IMR-90 (cell line): ENCODE data around the gene C12orf50. TPM values are rescaled to one million over a fixed set of nuclear protein-coding genes. Genes with fewer than 3 reads are reported as not detected.

Source experiments
- ATAC-seq: fragments of 200-7000 bp; cut with Tn5 transposase; 2 replicates; pipeline ENCODE4 v1.9.1; 2020; ENCODE audit warnings: low read depth, mild to moderate bottlenecking, moderate library complexity
- BruUV-seq: library from RNA; stranded (reverse); fragments of 400-500 nt; replicated peaks from 2 replicates; lab custom pipeline; 2021; lab: Mats Ljungman, UMichigan
- CTCF ChIA-PET: fragments of 300-600 bp; formaldehyde crosslinking; extraction: SDS; loops from one replicate; lab custom pipeline; 2021; ENCODE audit warnings: antibody characterized with exemption; lab: Yijun Ruan, JAX
- POLR2A ChIA-PET: fragments of 300-600 bp; sonication (Branson Sonifier 250); formaldehyde crosslinking; loops from one replicate; lab custom pipeline; 2022; ENCODE audit warnings: antibody characterized with exemption; ENCODE audit not compliant: unreplicated experiment; lab: Charles Lee
- DNase-seq: peaks from one replicate; pipeline ENCODE4 v3.0.0; 2013
- H2AFZ ChIP-seq: replicated peaks from 2 replicates; pipeline ENCODE3; 2013; ENCODE audit warnings: low read length, mild to moderate bottlenecking; ENCODE audit not compliant: poor library complexity
- H2AK5ac ChIP-seq: 2 replicates; pipeline ENCODE4 v1.6.1; 2013; ENCODE audit warnings: low read depth, low read length, inconsistent platforms
- H2AK9ac ChIP-seq: replicated peaks from 2 replicates; pipeline ENCODE3; 2013; ENCODE audit warnings: mild to moderate bottlenecking, low read depth, low read length, moderate library complexity; ENCODE audit not compliant: poor library complexity
- H2BK120ac ChIP-seq: 2 replicates; pipeline ENCODE4 v1.6.1; 2013; ENCODE audit warnings: low read depth, low read length, inconsistent platforms
- H2BK15ac ChIP-seq: 3 replicates; pipeline ENCODE4 v1.6.1; 2013; ENCODE audit warnings: low read depth, low read length, inconsistent platforms
- H2BK20ac ChIP-seq: 2 replicates; pipeline ENCODE4 v1.6.1; 2013; ENCODE audit warnings: low read depth, mild to moderate bottlenecking, inconsistent platforms, low read length, moderate library complexity
- H2BK5ac ChIP-seq: 2 replicates; pipeline ENCODE4 v1.6.1; 2013; ENCODE audit warnings: mild to moderate bottlenecking, low read depth, low read length, inconsistent platforms; ENCODE audit not compliant: poor library complexity, severe bottlenecking
- H3K14ac ChIP-seq: replicated peaks from 2 replicates; pipeline ENCODE4 v1.6.1; 2013; ENCODE audit warnings: low read depth, low read length, inconsistent platforms
- H3K18ac ChIP-seq: 2 replicates; pipeline ENCODE4 v1.6.1; 2013; ENCODE audit warnings: low read depth, low read length, control low read depth
- H3K23ac ChIP-seq: 2 replicates; pipeline ENCODE4 v1.6.1; 2013; ENCODE audit warnings: low read depth, low read length, inconsistent platforms
- H3K27ac ChIP-seq: 2 replicates; pipeline ENCODE4 v1.5.1; 2013; ENCODE audit warnings: mild to moderate bottlenecking, control low read depth, low read length; ENCODE audit not compliant: insufficient read depth
- H3K27me3 ChIP-seq: 2 replicates; pipeline ENCODE4 v1.6.1; 2013; ENCODE audit warnings: low read length; ENCODE audit not compliant: control insufficient read depth, insufficient read depth
- H3K36me3 ChIP-seq: 2 replicates; pipeline ENCODE4 v1.6.1; 2013; ENCODE audit warnings: low read length, mixed read lengths; ENCODE audit not compliant: control insufficient read depth, insufficient read depth
- H3K4ac ChIP-seq: 2 replicates; pipeline ENCODE4 v1.6.1; 2013; ENCODE audit warnings: low read depth, low read length, inconsistent platforms
- H3K4me1 ChIP-seq: 2 replicates; pipeline ENCODE4 v1.6.1; 2013; ENCODE audit warnings: low read length, mixed read lengths; ENCODE audit not compliant: control insufficient read depth, insufficient read depth
- H3K4me2 ChIP-seq: 2 replicates; pipeline ENCODE4 v1.6.1; 2013; ENCODE audit warnings: low read depth, mild to moderate bottlenecking, control low read depth, low read length, moderate library complexity
- H3K4me3 ChIP-seq: 2 replicates; pipeline ENCODE4 v1.5.1; 2013; ENCODE audit warnings: low read depth, mild to moderate bottlenecking, control low read depth, low read length, moderate library complexity; ENCODE audit not compliant: insufficient read depth
- H3K56ac ChIP-seq: 2 replicates; pipeline ENCODE4 v1.6.1; 2013; ENCODE audit warnings: low read length, inconsistent platforms; ENCODE audit not compliant: insufficient read depth; ENCODE audit errors: extremely low read depth
- H3K79me1 ChIP-seq, 2 experiments: 2 replicates each; pipeline ENCODE4 v1.6.1; 2013; ENCODE audit warnings: low read length in 2 of 2, inconsistent platforms in 1 of 2, low read depth in 1 of 2
- H3K9ac ChIP-seq: 2 replicates; pipeline ENCODE4 v1.6.1; 2013; ENCODE audit warnings: low read depth, low read length, control low read depth
- H3K9me1 ChIP-seq: 2 replicates; pipeline ENCODE4 v1.6.1; 2013; ENCODE audit warnings: low read length, inconsistent platforms; ENCODE audit not compliant: insufficient read depth
- H3K9me3 ChIP-seq: 2 replicates; pipeline ENCODE4 v1.6.1; 2013; ENCODE audit warnings: low read length; ENCODE audit not compliant: control insufficient read depth, insufficient read depth
- H4K20me1 ChIP-seq: 2 replicates; pipeline ENCODE4 v1.6.1; 2013; ENCODE audit warnings: low read length, inconsistent platforms; ENCODE audit not compliant: insufficient read depth
- H4K5ac ChIP-seq: 2 replicates; pipeline ENCODE4 v1.6.1; 2013; ENCODE audit warnings: mild to moderate bottlenecking, low read depth, low read length, control low read depth
- H4K8ac ChIP-seq, 2 experiments: 2 replicates each; pipeline ENCODE4 v1.6.1; 2013; ENCODE audit warnings: low read depth in 2 of 2, low read length in 2 of 2, control low read depth in 1 of 2, inconsistent platforms in 1 of 2
- H4K91ac ChIP-seq: 2 replicates; pipeline ENCODE4 v1.6.1; 2013; ENCODE audit warnings: low read depth, low read length, inconsistent platforms; ENCODE audit not compliant: insufficient read depth
- BHLHE40 ChIP-seq: fragments of 150-350 bp; IDR thresholded peaks from 2 replicates; pipeline ENCODE4 v1.6.1; 2016; ENCODE audit warnings: mild to moderate bottlenecking, low read depth, low read length
- CHD1 ChIP-seq: IDR thresholded peaks from 2 replicates; pipeline ENCODE4 v1.6.1; 2012; ENCODE audit warnings: low read depth, low read length, improper control_type of control experiment
- FOS ChIP-seq: fragments of 150-350 bp; IDR thresholded peaks from 2 replicates; pipeline ENCODE4 v1.6.1; 2016; ENCODE audit warnings: low read depth, low read length
- MXI1 ChIP-seq: IDR thresholded peaks from 2 replicates; pipeline ENCODE4 v1.6.1; 2012; ENCODE audit warnings: low read depth, mild to moderate bottlenecking, low read length, moderate library complexity, borderline replicate concordance
- NFE2L2 ChIP-seq: fragments of 150-350 bp; IDR thresholded peaks from 2 replicates; pipeline ENCODE4 v1.6.1; 2016; ENCODE audit warnings: low read depth, mild to moderate bottlenecking, low read length
- POLR2A ChIP-seq: IDR thresholded peaks from 2 replicates; pipeline ENCODE4 v1.6.1; 2012; ENCODE audit warnings: mild to moderate bottlenecking, low read depth, low read length
- RAD21 ChIP-seq: IDR thresholded peaks from 2 replicates; pipeline ENCODE4 v1.6.1; 2012; ENCODE audit warnings: low read length, improper control_type of control experiment
- RCOR1 ChIP-seq: IDR thresholded peaks from 2 replicates; pipeline ENCODE4 v1.6.1; 2012; ENCODE audit warnings: mild to moderate bottlenecking, low read length, improper control_type of control experiment; ENCODE audit not compliant: insufficient replicate concordance
- RFX5 ChIP-seq: IDR thresholded peaks from 2 replicates; pipeline ENCODE4 v1.8.0; 2012; ENCODE audit warnings: low read depth, mild to moderate bottlenecking, low read length, moderate library complexity
- WGBS, 2 experiments: methylation state at CpG; one replicate each; pipeline versions ENCODE4 v1.1.5 to v1.1.7; 2013; ENCODE audit warnings: missing lambda C conversion rate in 2 of 2; ENCODE audit not compliant: insufficient read length in 1 of 2; ENCODE audit errors: extremely low coverage in 2 of 2; 5-methylcytosine and 5-hydroxymethylcytosine counted together
- dilution Hi-C: fragments of 300-500 bp; cut with HindIII; formaldehyde crosslinking; loops from one replicate; pipeline ENCODE4 v1.14.3; 2018; ENCODE audit warnings: low sequenced_read_pairs; ENCODE audit not compliant: unreplicated experiment
- in situ Hi-C: fragments of 300-500 bp; cut with MboI; formaldehyde crosslinking; loops from 3 replicates; pipeline ENCODE4 v1.14.3; 2019; ENCODE audit warnings: low sequenced_read_pairs, inconsistent platforms, mixed read lengths
- intact Hi-C: fragments of 100-400 bp; cut with micrococcal nuclease; formaldehyde crosslinking; loops from 2 replicates; pipeline ENCODE4 v1.10.0; 2022
- polyA plus RNA-seq, 3 experiments: library from polyadenylated mRNA; depleted of rRNA; stranded (reverse); fragments of >200 nt; gene quantifications; 2 replicates each; pipeline ENCODE4 v1.2.3, GENCODE V29; 2012; ENCODE audit warnings: low replicate concordance in 1 of 3
- total RNA-seq: library from RNA; depleted of rRNA; stranded (reverse); fragments of >200 nt; gene quantifications from 2 replicates; pipeline ENCODE4 v1.2.3, GENCODE V29; 2012
- TF ChIP-seq, protein P1 (sequence below): fragments of 150-350 bp; IDR thresholded peaks from 2 replicates; pipeline ENCODE4 v1.6.1; 2016; ENCODE audit warnings: low read depth, mild to moderate bottlenecking, low read length, moderate library complexity, borderline replicate concordance

The C12orf50 gene
- total and polyA plus RNA-seq, 2 of the 4 experiments (the other 2 are of a cell fraction): not detected

- no TSS peak for BruUV-seq
- Histone ChIP-seq H4K20me1 (no peaks in the 10 kb centered on the region; the same call in 1 of the 2 replicates), H2BK15ac (no peak overlapping the region), H3K9ac (peak overlapping the region; percentile 86), H3K36me3 (no peaks in the 10 kb centered on the region; the same call in 1 of the 2 replicates), H3K56ac (peak overlapping the region; percentile 33), H3K4me1 (peaks cover 3% of the 10 kb centered on the region; the same call in 1 of the 2 replicates), H4K8ac (peak overlapping the region; percentile 10 to 69; a peak in 3 of 4 replicates), H3K79me1 (peaks cover 21 to 39% of the 10 kb centered on the region in 2 experiments; a peak in 3 of 4 replicates), H4K5ac (no peak overlapping the region), H4K91ac (peak overlapping the region; percentile 86; the same call in 1 of the 2 replicates), H2AK5ac (0 out of 2 replicates have a peak overlapping the region, but pooled peaks have one; percentile 4), H2AFZ (peak overlapping the region; percentile 99), H2BK5ac (peak overlapping the region; percentile 80), H3K27ac (peak overlapping the region; percentile 74), H3K14ac (peak overlapping the region; percentile 66), H2BK20ac (no peak overlapping the region), H3K18ac (no peak overlapping the region), H2AK9ac (peak overlapping the region; percentile 48), H3K27me3 (no peaks in the 10 kb centered on the region), H3K4me2 (peak overlapping the region; percentile 96), H3K23ac (peak overlapping the region; percentile 93), H3K9me1 (no peaks in the 10 kb centered on the region), H2BK120ac (no peak overlapping the region), H3K4me3 (peak overlapping the region; percentile 93), H3K9me3 (no peaks in the 10 kb centered on the region), H3K4ac (peak overlapping the region; percentile 93)
- intact Hi-C loops: no loop called here
- no peak; the same call in 1 of the 2 replicates for ATAC-seq
- ChIA-PET CTCF (no interaction called here), POLR2A (no interaction called here)
- WGBS, 2 experiments: no CpG with 5 or more reads among the region's 5 CpGs
- TF ChIP-seq NFE2L2: no peak
- TF ChIP-seq RFX5: no peak
- no peak for TF ChIP-seq POLR2A
- TF ChIP-seq FOS: no peak
- TF ChIP-seq RCOR1: no peak
- TF ChIP-seq RAD21: no peak
- no peak for TF ChIP-seq BHLHE40
- TF ChIP-seq CHD1: no peak
- TF ChIP-seq, protein P1, sequence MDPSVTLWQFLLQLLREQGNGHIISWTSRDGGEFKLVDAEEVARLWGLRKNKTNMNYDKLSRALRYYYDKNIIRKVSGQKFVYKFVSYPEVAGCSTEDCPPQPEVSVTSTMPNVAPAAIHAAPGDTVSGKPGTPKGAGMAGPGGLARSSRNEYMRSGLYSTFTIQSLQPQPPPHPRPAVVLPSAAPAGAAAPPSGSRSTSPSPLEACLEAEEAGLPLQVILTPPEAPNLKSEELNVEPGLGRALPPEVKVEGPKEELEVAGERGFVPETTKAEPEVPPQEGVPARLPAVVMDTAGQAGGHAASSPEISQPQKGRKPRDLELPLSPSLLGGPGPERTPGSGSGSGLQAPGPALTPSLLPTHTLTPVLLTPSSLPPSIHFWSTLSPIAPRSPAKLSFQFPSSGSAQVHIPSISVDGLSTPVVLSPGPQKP: no peak
- no peak for TF ChIP-seq MXI1
- dilution Hi-C loops: no loop called here
- DNase-seq: no peak
- in situ Hi-C loops: no loop called here
Measured at GRCh38 chr12:88035907-88036289, 6.7 kb upstream of the C12orf50 start.
